ENCODE results near the gene FBXO24. TPM values are rescaled to one million over a fixed set of nuclear protein-coding genes. Genes with fewer than 3 reads are reported as not detected.

Gene FBXO24
- total RNA-seq, 1 donor from 2014 or later, result 1.2 TPM

- DNase-seq, result no peak
Observed at GRCh38 chr7:100620804-100621203, 34.7 kb downstream of the FBXO24 start.

- no peak for DNase-seq
Observed at GRCh38 chr7:100621554-100621953, 35.4 kb downstream of the FBXO24 start.

GRCh38 chr7:100623951-100624824 lies 38.1 kb downstream of the FBXO24 start:
- DNase-seq, result no peak

DNA sequence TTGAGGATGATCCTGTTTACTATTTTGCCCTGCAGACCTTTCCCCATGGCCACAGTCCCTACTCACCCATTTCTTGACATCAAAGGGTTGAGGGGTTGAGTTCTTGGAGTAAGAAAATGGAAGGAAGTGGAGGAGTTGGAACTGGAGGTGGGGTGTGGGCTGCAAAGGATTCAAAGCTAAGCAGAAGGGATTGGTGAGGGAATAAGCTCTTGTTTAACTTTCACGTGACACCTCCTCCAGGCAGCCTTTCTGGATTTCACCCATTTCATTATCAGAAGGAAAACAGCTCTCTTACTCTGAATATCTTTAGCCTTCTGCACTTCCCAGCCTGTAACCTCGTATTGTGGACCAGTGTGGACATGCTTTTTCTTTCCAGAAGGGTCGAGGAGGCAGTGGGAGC lies 39.9 kb downstream of the FBXO24 start:
- DNase-seq, result no peak

GRCh38 chr7:100626530-100627237 lies 40.6 kb downstream of the FBXO24 start:
- DNase-seq, result peak; percentile 80

DNA sequence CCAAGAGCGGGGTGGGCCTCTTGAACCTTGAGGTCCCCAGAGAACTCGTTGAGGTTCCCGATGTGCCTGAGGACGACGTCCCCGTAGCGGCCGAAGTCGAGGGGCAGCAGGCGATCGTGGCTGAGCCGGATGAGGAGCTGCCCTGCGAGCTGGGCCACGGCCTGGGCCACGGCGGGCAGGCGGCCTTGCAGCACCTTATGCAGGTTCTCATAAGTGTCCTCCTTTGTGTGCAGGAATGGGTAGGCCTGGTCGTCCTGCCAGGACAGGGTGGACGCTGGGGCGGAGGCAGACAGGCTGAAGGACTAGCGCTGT lies 41.1 kb downstream of the FBXO24 start:
- DNase-seq, result no peak

DNA sequence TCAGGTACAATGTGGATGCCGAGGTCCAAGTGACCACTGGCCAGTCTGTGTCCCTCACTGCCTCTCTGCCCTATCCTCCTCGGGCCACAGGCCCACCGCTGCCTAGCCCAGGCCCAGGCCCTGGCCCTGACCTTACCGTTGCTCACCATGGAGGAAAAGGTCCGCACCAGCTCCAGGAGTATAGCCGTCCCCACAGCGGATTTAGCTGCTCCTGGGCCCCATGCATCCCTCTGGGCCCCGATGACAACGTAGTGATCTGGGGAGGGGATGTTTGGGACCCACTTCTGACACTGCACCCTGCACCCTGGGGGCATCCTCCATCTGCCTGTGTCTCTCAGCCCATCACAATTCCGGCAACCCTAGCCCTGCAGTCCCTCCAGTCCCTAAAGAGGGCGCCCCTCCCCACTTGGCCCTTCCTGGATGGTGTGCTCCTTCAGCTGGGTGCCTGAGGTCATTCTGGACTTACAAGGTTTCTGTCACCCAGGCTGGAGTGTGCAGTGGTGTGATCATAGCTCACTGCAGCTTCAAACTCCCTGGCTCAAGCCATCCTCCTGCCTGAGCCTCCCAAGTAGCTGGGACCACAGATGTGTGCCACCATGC lies 43.1 kb downstream of the FBXO24 start:
- DNase-seq, result no peak

- no peak for DNase-seq
Observed at GRCh38 chr7:100630066-100630465, 43.9 kb downstream of the FBXO24 start.

- DNase-seq, result peak; percentile 51
Observed at GRCh38 chr7:100632951-100633717, 47.0 kb downstream of the FBXO24 start.

GRCh38 chr7:100639995-100640516 lies 53.9 kb downstream of the FBXO24 start:
- no peak for DNase-seq

- no peak for DNase-seq
Observed at GRCh38 chr7:100640517-100641440, 54.7 kb downstream of the FBXO24 start.

DNA sequence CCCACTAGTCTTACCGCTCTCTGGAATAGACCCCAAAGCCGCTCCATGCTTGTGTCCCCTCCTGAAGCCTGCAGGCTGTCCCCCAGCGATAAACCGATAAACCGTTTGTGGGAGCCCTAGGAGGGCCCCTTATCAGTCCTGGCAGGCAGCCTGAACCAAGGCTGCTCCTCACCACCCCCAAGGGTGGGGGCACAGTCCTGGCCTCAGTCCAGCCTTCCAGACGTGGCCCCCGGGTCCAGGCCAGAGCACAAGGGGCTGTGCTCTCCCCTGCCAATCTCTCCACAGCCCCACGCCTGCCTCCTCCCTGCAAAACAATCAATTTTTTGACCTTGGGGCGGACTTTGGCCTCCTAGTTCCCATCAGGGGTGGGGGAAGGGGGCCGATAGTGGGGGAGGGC lies 55.3 kb downstream of the FBXO24 start, which contains the start of gene TFR2:
Gene TFR2, minus strand, starts transcription at position 90 of the 397 bp plus-strand sequence. Its CDS starts 43 bp downstream, at position 47.
- DNase-seq, result peak; percentile 26

DNA sequence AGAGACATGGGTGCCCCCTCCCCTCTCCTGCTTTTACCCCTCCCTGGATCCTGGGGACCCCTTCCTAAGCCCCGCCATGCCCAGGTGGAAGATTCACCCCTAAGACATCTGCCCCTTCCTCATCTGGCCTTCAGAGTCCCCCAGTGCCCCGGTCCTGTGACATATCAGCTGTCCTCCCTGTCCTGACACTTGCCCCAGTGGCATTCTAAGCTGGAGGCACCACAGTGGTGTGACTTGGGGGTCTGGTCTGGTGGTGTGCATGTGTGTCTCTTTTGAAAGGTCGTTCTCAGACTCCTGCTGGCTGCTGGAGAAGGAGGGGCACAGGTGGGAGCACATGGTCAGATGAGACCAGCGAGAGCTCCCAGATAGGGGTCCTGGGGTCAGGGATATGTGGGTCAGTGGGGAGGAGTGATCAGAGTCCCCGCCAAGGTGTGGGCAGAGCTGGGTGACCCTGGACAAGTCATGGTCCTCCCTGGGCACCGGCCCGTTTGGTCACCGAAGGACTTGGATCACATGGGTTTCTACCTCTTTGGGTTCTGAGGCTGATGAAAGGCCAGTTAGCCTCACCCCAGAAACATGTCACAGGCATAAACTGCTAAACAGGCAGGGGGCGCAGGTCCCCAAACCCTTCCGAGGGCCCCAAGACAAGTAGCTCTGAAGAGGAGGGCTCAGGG lies 55.9 kb downstream of the FBXO24 start:
- DNase-seq, result no peak

DNA sequence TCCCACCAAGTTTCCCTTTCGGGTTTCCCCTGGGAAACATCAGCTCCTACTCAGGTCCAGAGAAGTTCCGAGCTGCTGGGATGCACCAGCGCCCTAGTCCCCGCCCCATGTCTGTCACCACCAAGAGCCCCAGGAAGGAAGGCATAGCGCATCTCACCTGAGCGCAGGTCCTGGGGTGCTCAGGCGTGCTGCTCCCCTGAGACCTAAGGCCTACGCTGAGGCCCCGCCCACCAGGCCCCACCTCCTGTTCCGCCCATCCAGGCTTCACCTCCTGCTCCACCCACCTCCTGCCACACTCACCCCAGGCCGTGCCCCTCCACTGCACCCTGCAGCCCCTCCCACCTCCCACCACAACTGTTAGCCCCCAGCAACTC lies 56.4 kb downstream of the FBXO24 start:
- DNase-seq, result no peak

- DNase-seq, result no peak
Observed at GRCh38 chr7:100649826-100650565, 63.9 kb downstream of the FBXO24 start.

All from tongue (tissue), 2 donors.